Keratinocyte (primary cell): ENCODE data around the gene FBXW2. TPM values are rescaled to one million over a fixed set of nuclear protein-coding genes. Genes with fewer than 3 reads are reported as not detected.
A peak's percentile ranks its signal among the peaks of the same experiment; 100 is the strongest.

ENCODE experiments used
- DNase-seq: peaks from one replicate; pipeline ENCODE4 v3.0.0-alpha.2; 2011; ENCODE audit warnings: low read depth, missing footprints, low spot score
- FAIRE-seq: peaks from 2 replicates; lab custom pipeline; 2011; peaks lifted over from hg19 to GRCh38; lab: Jason Lieb, UNC
- H2AFZ ChIP-seq: 2 replicates; pipeline ENCODE4 v1.6.0; 2012; ENCODE audit warnings: low read length, control low read depth, inconsistent platforms; ENCODE audit not compliant: control insufficient read depth
- H3K27ac ChIP-seq: 2 replicates; pipeline ENCODE4 v1.5.1; 2011; ENCODE audit warnings: low read length; ENCODE audit not compliant: control insufficient read depth, insufficient read depth
- H3K27me3 ChIP-seq: 3 replicates; pipeline ENCODE4 v1.6.0; 2011; ENCODE audit warnings: low read length; ENCODE audit not compliant: control insufficient read depth, insufficient read depth; ENCODE audit errors: extremely low read depth
- H3K36me3 ChIP-seq, 2 experiments: 2 replicates in 1 of 2; 3 replicates in 1 of 2; pipeline ENCODE4 v1.5.1; 2011; ENCODE audit warnings: low read length in 2 of 2, mild to moderate bottlenecking in 1 of 2; ENCODE audit not compliant: control insufficient read depth in 2 of 2, insufficient read depth in 2 of 2; ENCODE audit errors: extremely low read depth in 1 of 2
- H3K4me1 ChIP-seq: 3 replicates; pipeline ENCODE4 v1.5.1; 2011; ENCODE audit warnings: low read length; ENCODE audit not compliant: control insufficient read depth, insufficient read depth; ENCODE audit errors: extremely low read depth
- H3K4me2 ChIP-seq: 3 replicates; pipeline ENCODE4 v1.6.0; 2011; ENCODE audit warnings: low read depth, low read length; ENCODE audit not compliant: control insufficient read depth, insufficient read depth; ENCODE audit errors: extremely low read depth
- H3K4me3 ChIP-seq, 3 experiments: fragments of 200-600 bp in 1 of 3; sonication (generic) in 1 of 3; 2 replicates in 2 of 3; 3 replicates in 1 of 3; pipeline ENCODE4 v1.5.1; 2011 to 2016; ENCODE audit warnings: low read length in 3 of 3, mild to moderate bottlenecking in 3 of 3, control low read depth in 2 of 3, inconsistent platforms in 1 of 3, low read depth in 1 of 3, mixed read lengths in 1 of 3, mixed run types in 1 of 3, moderate library complexity in 1 of 3; ENCODE audit not compliant: control insufficient read depth in 2 of 3, insufficient read depth in 2 of 3; ENCODE audit errors: extremely low read depth in 1 of 3
- H3K79me2 ChIP-seq: 2 replicates; pipeline ENCODE4 v1.6.0; 2012; ENCODE audit warnings: low read length; ENCODE audit not compliant: control insufficient read depth, insufficient read depth
- H3K9ac ChIP-seq: 3 replicates; pipeline ENCODE4 v1.6.0; 2011; ENCODE audit warnings: low read length; ENCODE audit not compliant: control insufficient read depth, insufficient read depth; ENCODE audit errors: extremely low read depth
- H3K9me1 ChIP-seq: 3 replicates; pipeline ENCODE4 v1.6.0; 2011; ENCODE audit warnings: low read length; ENCODE audit not compliant: control insufficient read depth, insufficient read depth; ENCODE audit errors: extremely low read depth
- H3K9me3 ChIP-seq: 2 replicates; pipeline ENCODE4 v1.5.1; 2012; ENCODE audit warnings: low read depth, low read length; ENCODE audit not compliant: control insufficient read depth
- H4K20me1 ChIP-seq: 3 replicates; pipeline ENCODE4 v1.6.0; 2011; ENCODE audit warnings: low read length; ENCODE audit not compliant: control insufficient read depth, insufficient read depth; ENCODE audit errors: extremely low read depth
- CTCF ChIP-seq, 3 experiments: IDR thresholded peaks in 1 of 3; conservative IDR thresholded peaks in 1 of 3; optimal IDR thresholded peaks in 1 of 3; 2 replicates in 2 of 3; 3 replicates in 1 of 3; pipeline versions ENCODE3 to v1.5.1; 2011; ENCODE audit warnings: low read length in 3 of 3, mild to moderate bottlenecking in 3 of 3, moderate library complexity in 2 of 3, control low read depth in 1 of 3, inconsistent platforms in 1 of 3; ENCODE audit not compliant: insufficient read depth in 2 of 3; ENCODE audit errors: extremely low read depth in 1 of 3
- EZH2 ChIP-seq: IDR thresholded peaks from one replicate; pipeline ENCODE4 v1.6.1; 2012; ENCODE audit warnings: inconsistent platforms, mild to moderate bottlenecking, low read length, moderate library complexity
- dilution Hi-C: fragments of 300-500 bp; cut with MboI; formaldehyde crosslinking; loops from one replicate; pipeline ENCODE4 v1.7.0; 2020; ENCODE audit warnings: low sequenced_read_pairs; ENCODE audit not compliant: extremely low pct_ligation_motif_present
- polyA plus RNA-seq, 5 experiments: library from polyadenylated mRNA; depleted of rRNA in 3 of 5; stranded (reverse) in 3 of 5; stranded (forward) in 1 of 5; unstranded in 1 of 5; fragments of >200 nt; gene quantifications; 1 replicate in 1 of 5; 2 replicates in 3 of 5; 3 replicates in 1 of 5; pipeline versions ENCODE4 v1.2.1 to v1.2.3, GENCODE V29; 2011 to 2012; ENCODE audit warnings: missing spikeins in 2 of 5, low read depth in 1 of 5, low replicate concordance in 1 of 5

The FBXW2 gene
- polyA plus RNA-seq, 1 donor (not counting 4 experiments of a cell fraction or from before 2014, with no cell fraction given), result 68.3 TPM

- DNase-seq (no peak), FAIRE-seq (no peak)
- Histone ChIP-seq H3K9ac (peak overlapping the region; percentile 8), H2AFZ (no peak overlapping the region), H3K4me3 (no peak overlapping the region), H3K4me2 (peak overlapping the region; percentile 42), H3K79me2 (peaks cover 28% of the 10 kb centered on the region), H3K27ac (peak overlapping the region; percentile 62), H3K36me3 (peaks cover 7 to 32% of the 10 kb centered on the region in 2 experiments), H3K9me3 (no peaks in the 10 kb centered on the region), H3K4me1 (peaks cover 33% of the 10 kb centered on the region), H4K20me1 (no peaks in the 10 kb centered on the region), H3K9me1 (no peaks in the 10 kb centered on the region), H3K27me3 (no peaks in the 10 kb centered on the region)
- dilution Hi-C loops, result no loop called here
- TF ChIP-seq EZH2 (no peak), CTCF (optimal IDR thresholded peaks at IDR 0.05 in 1 of 3, IDR thresholded peaks at IDR 0.05 in 1 of 3, conservative IDR thresholded peaks at IDR 0.05 in 1 of 3; ENCODE audit: extremely low read depth in 1 of 3, insufficient read depth in 2 of 3, low read length in 3 of 3) (no peak)
Observed at GRCh38 chr9:120776788-120777187, 16.4 kb downstream of the FBXW2 start.

GRCh38 chr9:120775859-120776258, 17.4 kb downstream of the FBXW2 start:
- Histone ChIP-seq H3K4me2 (peak overlapping the region; percentile 42), H4K20me1 (no peaks in the 10 kb centered on the region), H3K9me3 (no peaks in the 10 kb centered on the region), H3K27ac (peak overlapping the region; percentile 62), H3K79me2 (peaks cover 22% of the 10 kb centered on the region), H2AFZ (no peak overlapping the region), H3K27me3 (no peaks in the 10 kb centered on the region), H3K4me1 (peaks cover 33% of the 10 kb centered on the region), H3K9ac (no peak overlapping the region), H3K9me1 (no peaks in the 10 kb centered on the region), H3K4me3 (no peak overlapping the region), H3K36me3 (peaks cover 8 to 32% of the 10 kb centered on the region in 2 experiments)
- TF ChIP-seq EZH2, result no peak
- no peak for TF ChIP-seq CTCF (optimal IDR thresholded peaks at IDR 0.05 in 1 of 3, IDR thresholded peaks at IDR 0.05 in 1 of 3, conservative IDR thresholded peaks at IDR 0.05 in 1 of 3; ENCODE audit: extremely low read depth in 1 of 3, insufficient read depth in 2 of 3, low read length in 3 of 3)
- dilution Hi-C loops, result no loop called here
- FAIRE-seq (peak; percentile 92), DNase-seq (peak; percentile 98)
